ENCODE data around the gene TNKS1BP1. TPM values are rescaled to one million over a fixed set of nuclear protein-coding genes. Genes with fewer than 3 reads are reported as not detected.

Gene TNKS1BP1
- total RNA-seq, 4 donors from 2014 or later: 241 to 276 (median 272) TPM

- peak overlapping the region; percentile 35 for H3K27ac ChIP-seq
- 66% methylated on average over 3 of the region's 3 CpGs for WGBS
- H3K27me3 ChIP-seq: no peaks in the 10 kb centered on the region
- H3K36me3 ChIP-seq: no peaks in the 10 kb centered on the region
- TF ChIP-seq POLR2A (IDR thresholded peaks at IDR 0.05): no peak
- no peak for TF ChIP-seq CTCF (IDR thresholded peaks at IDR 0.05)
- TF ChIP-seq POLR2AphosphoS5 (IDR thresholded peaks at IDR 0.05): no peak
- no peak for TF ChIP-seq EP300 (IDR thresholded peaks at IDR 0.05)
- no peak overlapping the region for H3K4me3 ChIP-seq
- H3K9me3 ChIP-seq: no peaks in the 10 kb centered on the region
- DNase-seq (ENCODE audit: low spot score in 2 of 2): no peak
- H3K4me1 ChIP-seq: peaks cover 28% of the 10 kb centered on the region
Measured at GRCh38 chr11:57275582-57275981, 49.2 kb downstream of the TNKS1BP1 start.

- Histone ChIP-seq H3K4me3 (no peak overlapping the region), H3K27me3 (no peaks in the 10 kb centered on the region), H3K4me1 (peaks cover 28% of the 10 kb centered on the region), H3K9me3 (no peaks in the 10 kb centered on the region), H3K36me3 (no peaks in the 10 kb centered on the region), H3K27ac (no peak overlapping the region)
- 32% methylated on average over 1 of the region's 1 CpG for WGBS
- no peak for DNase-seq (ENCODE audit: low spot score in 2 of 2)
- TF ChIP-seq CTCF (IDR thresholded peaks at IDR 0.05): no peak
- no peak for TF ChIP-seq POLR2AphosphoS5 (IDR thresholded peaks at IDR 0.05)
- no peak for TF ChIP-seq EP300 (IDR thresholded peaks at IDR 0.05)
- TF ChIP-seq POLR2A (IDR thresholded peaks at IDR 0.05): no peak
Measured at GRCh38 chr11:57274904-57275498, 49.8 kb downstream of the TNKS1BP1 start.

- H3K4me3 ChIP-seq: no peak overlapping the region
- no peaks in the 10 kb centered on the region for H3K36me3 ChIP-seq
- DNase-seq (ENCODE audit: low spot score in 2 of 2): no peak
- H3K9me3 ChIP-seq: no peaks in the 10 kb centered on the region
- no peak for TF ChIP-seq POLR2AphosphoS5 (IDR thresholded peaks at IDR 0.05)
- peaks cover 33% of the 10 kb centered on the region for H3K4me1 ChIP-seq
- H3K27ac ChIP-seq: no peak overlapping the region
- no peaks in the 10 kb centered on the region for H3K27me3 ChIP-seq
- 82% methylated on average over 4 of the region's 4 CpGs for WGBS
Measured at GRCh38 chr11:57273448-57274058, 51.2 kb downstream of the TNKS1BP1 start.

- H3K36me3 ChIP-seq: no peaks in the 10 kb centered on the region
- H3K27ac ChIP-seq: no peak overlapping the region
- WGBS: 20% methylated on average over 1 of the region's 3 CpGs
- H3K27me3 ChIP-seq: no peaks in the 10 kb centered on the region
- H3K9me3 ChIP-seq: no peaks in the 10 kb centered on the region
- no peak overlapping the region for H3K4me3 ChIP-seq
- TF ChIP-seq POLR2A (IDR thresholded peaks at IDR 0.05) (no peak), POLR2AphosphoS5 (IDR thresholded peaks at IDR 0.05) (no peak), EP300 (IDR thresholded peaks at IDR 0.05) (no peak), CTCF (IDR thresholded peaks at IDR 0.05) (no peak)
- peaks cover 12% of the 10 kb centered on the region for H3K4me1 ChIP-seq
- no peak for DNase-seq (ENCODE audit: low spot score in 2 of 2)
Measured at GRCh38 chr11:57269571-57270021, 55.2 kb downstream of the TNKS1BP1 start.

- TF ChIP-seq POLR2AphosphoS5 (IDR thresholded peaks at IDR 0.05) (no peak), POLR2A (IDR thresholded peaks at IDR 0.05) (no peak), EP300 (IDR thresholded peaks at IDR 0.05) (no peak), CTCF (IDR thresholded peaks at IDR 0.05) (no peak)
- no peaks in the 10 kb centered on the region for H3K27me3 ChIP-seq
- H3K27ac ChIP-seq: no peak overlapping the region
- H3K9me3 ChIP-seq: no peaks in the 10 kb centered on the region
- no peaks in the 10 kb centered on the region for H3K36me3 ChIP-seq
- no peak overlapping the region for H3K4me3 ChIP-seq
- no peak for DNase-seq (ENCODE audit: low spot score in 2 of 2)
- peaks cover 12% of the 10 kb centered on the region for H3K4me1 ChIP-seq
Measured at GRCh38 chr11:57266157-57266556, 58.6 kb downstream of the TNKS1BP1 start.
